KMS-11 (cell line): ENCODE results near the gene PPARG.
"Not testable (repeated sequence)": the region's sequence is repeated elsewhere in the genome, so short reads cannot be mapped to it uniquely, and the experiment has no call there.

ENCODE experiments used
- H2AFZ ChIP-seq: fragments of 200-600 bp; sonication (generic); 2 replicates; pipeline ENCODE4 v1.6.1; 2016; ENCODE audit warnings: antibody characterized with exemption, mixed run types, low read depth
- H3K27ac ChIP-seq: fragments of 200-600 bp; sonication (generic); 2 replicates; pipeline ENCODE4 v1.6.1; 2016; ENCODE audit warnings: mild to moderate bottlenecking, mixed run types
- H3K27me3 ChIP-seq: fragments of 200-600 bp; sonication (generic); 2 replicates; pipeline ENCODE4 v1.6.1; 2017; ENCODE audit warnings: mild to moderate bottlenecking, low read depth, mixed run types, moderate library complexity; ENCODE audit not compliant: insufficient read depth
- H3K36me3 ChIP-seq: fragments of 200-600 bp; sonication (generic); 2 replicates; pipeline ENCODE4 v1.6.1; 2017; ENCODE audit warnings: mild to moderate bottlenecking, mixed run types; ENCODE audit not compliant: insufficient read depth
- H3K4me1 ChIP-seq: fragments of 200-600 bp; sonication (generic); 2 replicates; pipeline ENCODE4 v1.6.1; 2016; ENCODE audit warnings: mild to moderate bottlenecking, low read depth, mixed run types; ENCODE audit not compliant: poor library complexity, severe bottlenecking
- H3K4me2 ChIP-seq: fragments of 200-600 bp; sonication (generic); 2 replicates; pipeline ENCODE4 v1.7.0; 2016; ENCODE audit warnings: mild to moderate bottlenecking, mixed run types
- H3K4me3 ChIP-seq: fragments of 200-600 bp; sonication (generic); IDR thresholded peaks from 2 replicates; pipeline ENCODE4 v1.6.1; 2017; ENCODE audit warnings: low read depth, low read length, mixed read lengths; ENCODE audit not compliant: insufficient read depth
- H3K79me2 ChIP-seq: fragments of 200-600 bp; sonication (generic); 2 replicates; pipeline ENCODE4 v1.6.1; 2016; ENCODE audit warnings: low read depth, mixed run types; ENCODE audit not compliant: insufficient read depth
- H3K9ac ChIP-seq: fragments of 200-600 bp; sonication (generic); 2 replicates; pipeline ENCODE4 v1.6.1; 2016; ENCODE audit warnings: mild to moderate bottlenecking, mixed run types
- H4K20me1 ChIP-seq: fragments of 200-600 bp; sonication (generic); 2 replicates; pipeline ENCODE4 v1.6.1; 2016; ENCODE audit warnings: mild to moderate bottlenecking, mixed run types; ENCODE audit not compliant: insufficient read depth
- CTCF ChIP-seq: fragments of 200-600 bp; sonication (generic); conservative IDR thresholded peaks from 2 replicates; pipeline ENCODE4 v1.6.1; 2017; ENCODE audit warnings: low read depth, mild to moderate bottlenecking, antibody characterized with exemption, low read length, moderate library complexity, mixed read lengths

Gene PPARG

GRCh38 chr3:12255393-12255792 lies 33.5 kb upstream of the PPARG start:
- H3K4me1 ChIP-seq, result no peaks in the 10 kb centered on the region
- no peak for TF ChIP-seq CTCF

GRCh38 chr3:12258911-12259310 lies 30.0 kb upstream of the PPARG start:
- Histone ChIP-seq H3K4me3 (no peak overlapping the region), H4K20me1 (no peaks in the 10 kb centered on the region), H3K36me3 (no peaks in the 10 kb centered on the region), H3K4me2 (no peak overlapping the region), H2AFZ (no peak overlapping the region), H3K9ac (no peak overlapping the region), H3K4me1 (no peaks in the 10 kb centered on the region), H3K27ac (no peak overlapping the region), H3K27me3 (no peaks in the 10 kb centered on the region), H3K79me2 (no peaks in the 10 kb centered on the region)
- TF ChIP-seq CTCF, result no peak

More at GRCh38 chr3:12255393-12255792, 33.5 kb upstream of the PPARG start:
- no peak overlapping the region for H3K4me2 ChIP-seq
- H2AFZ ChIP-seq, result no peak overlapping the region
- H3K4me3 ChIP-seq, result no peak overlapping the region
- H3K27me3 ChIP-seq, result no peaks in the 10 kb centered on the region
- no peak overlapping the region for H3K9ac ChIP-seq
- H3K36me3 ChIP-seq, result no peaks in the 10 kb centered on the region
- no peak overlapping the region for H3K27ac ChIP-seq
- no peaks in the 10 kb centered on the region for H4K20me1 ChIP-seq
- no peaks in the 10 kb centered on the region for H3K79me2 ChIP-seq

- not testable (repeated sequence) for H3K9ac ChIP-seq, H3K36me3 ChIP-seq, H3K27me3 ChIP-seq, H3K4me3 ChIP-seq, H3K4me2 ChIP-seq, H3K27ac ChIP-seq, H4K20me1 ChIP-seq, H3K4me1 ChIP-seq, H2AFZ ChIP-seq, H3K79me2 ChIP-seq
Measured at GRCh38 chr3:12262173-12262572, 26.7 kb upstream of the PPARG start.

GRCh38 chr3:12265508-12265907 lies 23.4 kb upstream of the PPARG start:
- Histone ChIP-seq H2AFZ (no peak overlapping the region), H3K27ac (no peak overlapping the region), H3K4me1 (no peaks in the 10 kb centered on the region), H3K9ac (no peak overlapping the region), H3K4me2 (no peak overlapping the region), H3K4me3 (no peak overlapping the region), H3K27me3 (no peaks in the 10 kb centered on the region), H3K36me3 (no peaks in the 10 kb centered on the region), H4K20me1 (no peaks in the 10 kb centered on the region), H3K79me2 (no peaks in the 10 kb centered on the region)
- TF ChIP-seq CTCF, result no peak

GRCh38 chr3:12266038-12266437 lies 22.8 kb upstream of the PPARG start:
- no peaks in the 10 kb centered on the region for H3K27me3 ChIP-seq
- H3K27ac ChIP-seq, result no peak overlapping the region
- H3K79me2 ChIP-seq, result no peaks in the 10 kb centered on the region
- H3K36me3 ChIP-seq, result no peaks in the 10 kb centered on the region
- H3K4me1 ChIP-seq, result no peaks in the 10 kb centered on the region
- H3K4me3 ChIP-seq, result no peak overlapping the region
- H4K20me1 ChIP-seq, result no peaks in the 10 kb centered on the region
- no peak overlapping the region for H3K9ac ChIP-seq
- H2AFZ ChIP-seq, result no peak overlapping the region
- TF ChIP-seq CTCF, result no peak
- no peak overlapping the region for H3K4me2 ChIP-seq
